ENCODE data around the gene IFITM10. TPM values are rescaled to one million over a fixed set of nuclear protein-coding genes. Genes with fewer than 3 reads are reported as not detected.

Gene IFITM10
- polyA plus RNA-seq, 1 of the 3 experiments (the other 2 are of a cell fraction) = 0.21 TPM

- TF ChIP-seq, protein P1, sequence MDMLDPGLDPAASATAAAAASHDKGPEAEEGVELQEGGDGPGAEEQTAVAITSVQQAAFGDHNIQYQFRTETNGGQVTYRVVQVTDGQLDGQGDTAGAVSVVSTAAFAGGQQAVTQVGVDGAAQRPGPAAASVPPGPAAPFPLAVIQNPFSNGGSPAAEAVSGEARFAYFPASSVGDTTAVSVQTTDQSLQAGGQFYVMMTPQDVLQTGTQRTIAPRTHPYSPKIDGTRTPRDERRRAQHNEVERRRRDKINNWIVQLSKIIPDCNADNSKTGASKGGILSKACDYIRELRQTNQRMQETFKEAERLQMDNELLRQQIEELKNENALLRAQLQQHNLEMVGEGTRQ (IDR thresholded peaks at IDR 0.05; ENCODE audit: borderline replicate concordance, low read depth, low read length) = no peak
- no peak for TF ChIP-seq RXRA (IDR thresholded peaks at IDR 0.05; ENCODE audit: borderline replicate concordance, low read depth)
- TF ChIP-seq NFIC (IDR thresholded peaks at IDR 0.05; ENCODE audit: borderline replicate concordance) = no peak
Observed at GRCh38 chr11:1754376-1755150, 4.2 kb upstream of the IFITM10 start (continued).

GRCh38 chr11:1753929-1754305 is 3.5 kb upstream of the IFITM10 start:
- Histone ChIP-seq H3K9me2 (no peaks in the 10 kb centered on the region), H3K9me3 (no peaks in the 10 kb centered on the region), H3K4me1 (ENCODE audit: control insufficient read depth in 1 of 2, insufficient read depth in 2 of 2, low read depth in 1 of 2, low read length in 1 of 2) (peaks cover 0 to 43% of the 10 kb centered on the region in 2 experiments; a peak in 1 of 4 replicates), H3F3A (replicated peaks; ENCODE audit: insufficient read depth) (no peaks in the 10 kb centered on the region), H4K20me1 (ENCODE audit: insufficient read depth) (0 out of 2 replicates have a peak, but pooled peaks cover 3% of the 10 kb centered on the region), H3K4me3 (ENCODE audit: low read depth in 2 of 2, low read length in 1 of 2) (no peak overlapping the region), H3K79me2 (ENCODE audit: insufficient read depth) (no peaks in the 10 kb centered on the region), H3K9ac (no peak overlapping the region), H3K27me3 (ENCODE audit: insufficient read depth) (no peaks in the 10 kb centered on the region), H3K4me2 (no peak overlapping the region), H3K27ac (ENCODE audit: low read depth in 2 of 2, low read length in 1 of 2) (no peak overlapping the region), H3K36me3 (replicated peaks in 1 of 2; ENCODE audit: control insufficient read depth in 1 of 2, insufficient read depth in 2 of 2, low read length in 1 of 2) (peaks cover 0 to 27% of the 10 kb centered on the region in 2 experiments), H2AFZ (ENCODE audit: low read depth) (no peak overlapping the region)
- no peak for TF ChIP-seq YY1 (IDR thresholded peaks at IDR 0.05; ENCODE audit: low read depth)
- no peak for TF ChIP-seq NFIC (IDR thresholded peaks at IDR 0.05; ENCODE audit: borderline replicate concordance)
- TF ChIP-seq RCOR1 (IDR thresholded peaks at IDR 0.05; ENCODE audit: low read length) = no peak
- TF ChIP-seq MEF2A (IDR thresholded peaks at IDR 0.05; ENCODE audit: borderline replicate concordance, low read depth) = no peak
- no peak for TF ChIP-seq FOXM1 (IDR thresholded peaks at IDR 0.05; ENCODE audit: low read depth)
- TF ChIP-seq SIN3A (IDR thresholded peaks at IDR 0.05; ENCODE audit: borderline replicate concordance, low read depth, low read length) = no peak
- TF ChIP-seq, protein P2, sequence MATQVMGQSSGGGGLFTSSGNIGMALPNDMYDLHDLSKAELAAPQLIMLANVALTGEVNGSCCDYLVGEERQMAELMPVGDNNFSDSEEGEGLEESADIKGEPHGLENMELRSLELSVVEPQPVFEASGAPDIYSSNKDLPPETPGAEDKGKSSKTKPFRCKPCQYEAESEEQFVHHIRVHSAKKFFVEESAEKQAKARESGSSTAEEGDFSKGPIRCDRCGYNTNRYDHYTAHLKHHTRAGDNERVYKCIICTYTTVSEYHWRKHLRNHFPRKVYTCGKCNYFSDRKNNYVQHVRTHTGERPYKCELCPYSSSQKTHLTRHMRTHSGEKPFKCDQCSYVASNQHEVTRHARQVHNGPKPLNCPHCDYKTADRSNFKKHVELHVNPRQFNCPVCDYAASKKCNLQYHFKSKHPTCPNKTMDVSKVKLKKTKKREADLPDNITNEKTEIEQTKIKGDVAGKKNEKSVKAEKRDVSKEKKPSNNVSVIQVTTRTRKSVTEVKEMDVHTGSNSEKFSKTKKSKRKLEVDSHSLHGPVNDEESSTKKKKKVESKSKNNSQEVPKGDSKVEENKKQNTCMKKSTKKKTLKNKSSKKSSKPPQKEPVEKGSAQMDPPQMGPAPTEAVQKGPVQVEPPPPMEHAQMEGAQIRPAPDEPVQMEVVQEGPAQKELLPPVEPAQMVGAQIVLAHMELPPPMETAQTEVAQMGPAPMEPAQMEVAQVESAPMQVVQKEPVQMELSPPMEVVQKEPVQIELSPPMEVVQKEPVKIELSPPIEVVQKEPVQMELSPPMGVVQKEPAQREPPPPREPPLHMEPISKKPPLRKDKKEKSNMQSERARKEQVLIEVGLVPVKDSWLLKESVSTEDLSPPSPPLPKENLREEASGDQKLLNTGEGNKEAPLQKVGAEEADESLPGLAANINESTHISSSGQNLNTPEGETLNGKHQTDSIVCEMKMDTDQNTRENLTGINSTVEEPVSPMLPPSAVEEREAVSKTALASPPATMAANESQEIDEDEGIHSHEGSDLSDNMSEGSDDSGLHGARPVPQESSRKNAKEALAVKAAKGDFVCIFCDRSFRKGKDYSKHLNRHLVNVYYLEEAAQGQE (IDR thresholded peaks at IDR 0.05; ENCODE audit: low read depth, low read length) = no peak
- TF ChIP-seq, protein P3, sequence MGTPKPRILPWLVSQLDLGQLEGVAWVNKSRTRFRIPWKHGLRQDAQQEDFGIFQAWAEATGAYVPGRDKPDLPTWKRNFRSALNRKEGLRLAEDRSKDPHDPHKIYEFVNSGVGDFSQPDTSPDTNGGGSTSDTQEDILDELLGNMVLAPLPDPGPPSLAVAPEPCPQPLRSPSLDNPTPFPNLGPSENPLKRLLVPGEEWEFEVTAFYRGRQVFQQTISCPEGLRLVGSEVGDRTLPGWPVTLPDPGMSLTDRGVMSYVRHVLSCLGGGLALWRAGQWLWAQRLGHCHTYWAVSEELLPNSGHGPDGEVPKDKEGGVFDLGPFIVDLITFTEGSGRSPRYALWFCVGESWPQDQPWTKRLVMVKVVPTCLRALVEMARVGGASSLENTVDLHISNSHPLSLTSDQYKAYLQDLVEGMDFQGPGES (IDR thresholded peaks at IDR 0.05; ENCODE audit: low read depth, low read length) = no peak
- 95% methylated on average over 14 of the region's 14 CpGs for WGBS (ENCODE audit: low lambda C conversion rate)
- CTCF ChIA-PET = no interaction called here
- POLR2A ChIA-PET = no interaction called here
- DNase-seq = no peak

Measured in SK-N-SH (cell line).